ENCODE measurements around the gene ARHGAP26.

ARHGAP26 gene

GRCh38 chr5:143138839-143139238 is 368.7 kb downstream of the ARHGAP26 start:
- DNase-seq (ENCODE audit: low read depth in 2 of 2) = no peak

- no peak for DNase-seq (ENCODE audit: low read depth in 2 of 2)
These were observed 369.4 kb downstream of the ARHGAP26 start for GRCh38 chr5:143139585-143139984.

GRCh38 chr5:143140492-143141203 is 370.5 kb downstream of the ARHGAP26 start:
- no peak for DNase-seq (ENCODE audit: low read depth in 2 of 2)

GRCh38 chr5:143141652-143142051 is 371.5 kb downstream of the ARHGAP26 start:
- no peak for DNase-seq (ENCODE audit: low read depth in 2 of 2)

GRCh38 chr5:143142596-143143435 is 372.6 kb downstream of the ARHGAP26 start:
- DNase-seq (ENCODE audit: low read depth in 2 of 2) = no peak

- no peak for DNase-seq (ENCODE audit: low read depth in 2 of 2)
These were observed 373.8 kb downstream of the ARHGAP26 start for GRCh38 chr5:143143973-143144372.

- DNase-seq (ENCODE audit: low read depth in 2 of 2) = no peak
These were observed 375.3 kb downstream of the ARHGAP26 start for GRCh38 chr5:143145243-143146160.

GRCh38 chr5:143146161-143146560 is 376.0 kb downstream of the ARHGAP26 start:
- no peak for DNase-seq (ENCODE audit: low read depth in 2 of 2)

- DNase-seq (ENCODE audit: low read depth in 2 of 2) = no peak
These were observed 377.2 kb downstream of the ARHGAP26 start for GRCh38 chr5:143147383-143147782.

GRCh38 chr5:143147902-143148301 is 377.7 kb downstream of the ARHGAP26 start:
- DNase-seq (ENCODE audit: low read depth in 2 of 2) = no peak

- DNase-seq (ENCODE audit: low read depth in 2 of 2) = no peak
These were observed 378.6 kb downstream of the ARHGAP26 start for GRCh38 chr5:143148771-143149170.

- no peak for DNase-seq (ENCODE audit: low read depth in 2 of 2)
These were observed 379.6 kb downstream of the ARHGAP26 start for GRCh38 chr5:143149759-143150158.

- no peak for DNase-seq (ENCODE audit: low read depth in 2 of 2)
These were observed 381.0 kb downstream of the ARHGAP26 start for GRCh38 chr5:143151056-143151700.

GRCh38 chr5:143152445-143152844 is 382.3 kb downstream of the ARHGAP26 start:
- DNase-seq (ENCODE audit: low read depth in 2 of 2) = no peak

- no peak for DNase-seq (ENCODE audit: low read depth in 2 of 2)
These were observed 383.3 kb downstream of the ARHGAP26 start for GRCh38 chr5:143153332-143154119.

- no peak for DNase-seq (ENCODE audit: low read depth in 2 of 2)
These were observed 384.6 kb downstream of the ARHGAP26 start for GRCh38 chr5:143154510-143155370.

- DNase-seq (ENCODE audit: low read depth in 2 of 2) = no peak
These were observed 385.3 kb downstream of the ARHGAP26 start for GRCh38 chr5:143155455-143155854.

- no peak for DNase-seq (ENCODE audit: low read depth in 2 of 2)
These were observed 385.9 kb downstream of the ARHGAP26 start for GRCh38 chr5:143156086-143156485.

- DNase-seq (ENCODE audit: low read depth in 2 of 2) = no peak
These were observed 386.4 kb downstream of the ARHGAP26 start for GRCh38 chr5:143156572-143156971.

GRCh38 chr5:143159031-143159430 is 388.9 kb downstream of the ARHGAP26 start:
- no peak for DNase-seq (ENCODE audit: low read depth in 2 of 2)

All from stimulated activated CD8-positive, alpha-beta memory T cell treated with anti-CD3 and anti-CD28 coated beads, Interleukin-15, amount 100 ng/mL, for 4 hours (primary cell).